ENCODE results near the gene ZNF581.

- no peak for TF ChIP-seq CTCF (IDR thresholded peaks at IDR 0.05; ENCODE audit: insufficient read depth, low read depth, low read length)
- TF ChIP-seq EZH2 (IDR thresholded peaks at IDR 0.05; ENCODE audit: insufficient read depth, low read length): no peak
These were observed 17.5 kb downstream of the ZNF581 start for GRCh38 chr19:55660991-55661390.
